Upper lobe of left lung (tissue), 6 donors: ENCODE results near the gene CFL1. TPM values are rescaled to one million over a fixed set of nuclear protein-coding genes. Genes with fewer than 3 reads are reported as not detected.

Source experiments
- ATAC-seq, 2 donors: fragments of 200-7000 bp; cut with Tn5 transposase; one replicate each; pipeline ENCODE4 v1.9.1; 2022; ENCODE audit warnings: mild to moderate bottlenecking in 2 of 2, moderate library complexity in 2 of 2; ENCODE audit not compliant: low FRiP score in 2 of 2
- DNase-seq, 2 donors: peaks; one replicate each; pipeline ENCODE4 v3.0.0-alpha.2; 2019 to 2020
- H3K27ac ChIP-seq, 4 donors: fragments of 200-600 bp; sonication (generic); one replicate each; pipeline ENCODE4 v1.5.1; 2016 to 2019
- H3K27me3 ChIP-seq, 4 donors: fragments of 200-600 bp; sonication (generic); one replicate each; pipeline ENCODE4 v1.5.1; 2017 to 2019
- H3K36me3 ChIP-seq, 4 donors: fragments of 200-600 bp; sonication (generic); one replicate each; pipeline ENCODE4 v1.5.1; 2016 to 2019
- H3K4me1 ChIP-seq, 4 donors: fragments of 200-600 bp; sonication (generic); one replicate each; pipeline ENCODE4 v1.5.1; 2018 to 2019
- H3K4me3 ChIP-seq, 4 donors: fragments of 200-600 bp; sonication (generic); one replicate each; pipeline ENCODE4 v1.5.1; 2017 to 2019; ENCODE audit warnings: mild to moderate bottlenecking in 2 of 4, moderate library complexity in 1 of 4
- H3K9me3 ChIP-seq, 4 donors: fragments of 200-600 bp; sonication (generic); one replicate each; pipeline ENCODE4 v1.5.1; 2018 to 2019
- EP300 ChIP-seq, 4 donors: sonication (generic); formaldehyde crosslinking; IDR thresholded peaks; one replicate each; pipeline ENCODE4 v1.5.1; 2017; ENCODE audit warnings: antibody characterized with exemption in 4 of 4, control low read depth in 2 of 4
- POLR2A ChIP-seq, 4 donors: fragments of 450-650 bp; IDR thresholded peaks; one replicate each; pipeline ENCODE4 v1.5.1; 2016 to 2017; ENCODE audit warnings: antibody characterized with exemption in 4 of 4, mild to moderate bottlenecking in 2 of 4
- POLR2AphosphoS5 ChIP-seq, 2 donors: sonication (generic); formaldehyde crosslinking; IDR thresholded peaks; one replicate each; pipeline ENCODE4 v1.5.1; 2017; ENCODE audit warnings: antibody characterized with exemption in 2 of 2
- WGBS, 2 donors: methylation state at CpG; one replicate each; pipeline ENCODE4 v1.1.5; 2017 to 2018; 5-methylcytosine and 5-hydroxymethylcytosine counted together
- total RNA-seq, 6 donors: library from RNA; depleted of rRNA in 4 of 6; stranded (reverse); fragments of >200 nt in 4 of 6; gene quantifications; one replicate each; pipeline versions ENCODE4 v1.1.0 to v1.2.1, GENCODE V29; 2016 to 2021
- TF ChIP-seq, protein P1 (sequence below), 6 experiments: fragments of 450-650 bp in 4 of 6; fragments of 200-600 bp in 2 of 6; sonication (generic) in 2 of 6; IDR thresholded peaks; one replicate each; pipeline ENCODE4 v1.5.1; 2016 to 2019; ENCODE audit warnings: antibody characterized with exemption in 6 of 6
- donor health status: DM: no; HTN: no; CAD: no; lungs with moderate emphysema.
- donor health status: DM: no; HTN: yes; CAD: no; lungs with severe emphysema.

The CFL1 gene
- total RNA-seq, 6 donors from 2014 or later, result 358 to 813 (median 768) TPM

- no peaks in the 10 kb centered on the region for H3K27me3 ChIP-seq
- ATAC-seq, result no peak
- TF ChIP-seq, protein P1, sequence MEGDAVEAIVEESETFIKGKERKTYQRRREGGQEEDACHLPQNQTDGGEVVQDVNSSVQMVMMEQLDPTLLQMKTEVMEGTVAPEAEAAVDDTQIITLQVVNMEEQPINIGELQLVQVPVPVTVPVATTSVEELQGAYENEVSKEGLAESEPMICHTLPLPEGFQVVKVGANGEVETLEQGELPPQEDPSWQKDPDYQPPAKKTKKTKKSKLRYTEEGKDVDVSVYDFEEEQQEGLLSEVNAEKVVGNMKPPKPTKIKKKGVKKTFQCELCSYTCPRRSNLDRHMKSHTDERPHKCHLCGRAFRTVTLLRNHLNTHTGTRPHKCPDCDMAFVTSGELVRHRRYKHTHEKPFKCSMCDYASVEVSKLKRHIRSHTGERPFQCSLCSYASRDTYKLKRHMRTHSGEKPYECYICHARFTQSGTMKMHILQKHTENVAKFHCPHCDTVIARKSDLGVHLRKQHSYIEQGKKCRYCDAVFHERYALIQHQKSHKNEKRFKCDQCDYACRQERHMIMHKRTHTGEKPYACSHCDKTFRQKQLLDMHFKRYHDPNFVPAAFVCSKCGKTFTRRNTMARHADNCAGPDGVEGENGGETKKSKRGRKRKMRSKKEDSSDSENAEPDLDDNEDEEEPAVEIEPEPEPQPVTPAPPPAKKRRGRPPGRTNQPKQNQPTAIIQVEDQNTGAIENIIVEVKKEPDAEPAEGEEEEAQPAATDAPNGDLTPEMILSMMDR (IDR thresholded peaks at IDR 0.05), result no peak
- no peak for TF ChIP-seq POLR2A (IDR thresholded peaks at IDR 0.05)
- TF ChIP-seq POLR2AphosphoS5 (IDR thresholded peaks at IDR 0.05), result no peak
- TF ChIP-seq EP300 (IDR thresholded peaks at IDR 0.05), result no peak
- peak in 1 of 2 donors; percentile 85 for DNase-seq
- H3K4me1 ChIP-seq, result peaks cover 18 to 34% (median 19%) of the 10 kb centered on the region in 4 donors
- peaks cover 0 to 7% (median 0%) of the 10 kb centered on the region in 4 donors for H3K9me3 ChIP-seq
- 92 to 95% methylated on average over 9 to 33 of the region's 33 CpGs for WGBS, 2 donors
- H3K36me3 ChIP-seq, result peaks cover 19 to 62% (median 52%) of the 10 kb centered on the region in 4 donors
- H3K27ac ChIP-seq, result peak overlapping the region in 1 of 4 donors; percentile 14
- no peak overlapping the region for H3K4me3 ChIP-seq
Measured at GRCh38 chr11:65852508-65853245, 5.3 kb downstream of the CFL1 start.

- ATAC-seq (no peak), DNase-seq (no peak)
- WGBS, 2 donors, result 89 to 93% methylated on average over 8 to 10 of the region's 10 CpGs
Measured at GRCh38 chr11:65851811-65852507, 6.0 kb downstream of the CFL1 start.

GRCh38 chr11:65851083-65851579 lies 6.8 kb downstream of the CFL1 start:
- TF ChIP-seq, protein P1 (IDR thresholded peaks at IDR 0.05), result peak in 2 of 6 experiments; percentile 8 to 54
- TF ChIP-seq POLR2A (IDR thresholded peaks at IDR 0.05), result no peak
- DNase-seq, result peak in 1 of 2 donors; percentile 78
- peaks cover 12 to 27% (median 14%) of the 10 kb centered on the region in 4 donors for H3K4me1 ChIP-seq
- H3K36me3 ChIP-seq, result peaks cover 19 to 56% (median 52%) of the 10 kb centered on the region in 4 donors
- peak; percentile 27 to 30 for ATAC-seq
- WGBS, 2 donors, result 89 to 90% methylated on average over 9 to 14 of the region's 14 CpGs
- no peak overlapping the region for H3K27ac ChIP-seq
- no peak overlapping the region for H3K4me3 ChIP-seq
- peaks cover 0 to 7% (median 0%) of the 10 kb centered on the region in 4 donors for H3K9me3 ChIP-seq
- H3K27me3 ChIP-seq, result no peaks in the 10 kb centered on the region

More at GRCh38 chr11:65851811-65852507, 6.0 kb downstream of the CFL1 start:
- H3K27ac ChIP-seq, result no peak overlapping the region
- H3K4me3 ChIP-seq, result no peak overlapping the region
- no peaks in the 10 kb centered on the region for H3K27me3 ChIP-seq
- H3K9me3 ChIP-seq, result peaks cover 0 to 7% (median 0%) of the 10 kb centered on the region in 4 donors
- TF ChIP-seq POLR2A (IDR thresholded peaks at IDR 0.05), result no peak
- TF ChIP-seq, protein P1 (IDR thresholded peaks at IDR 0.05), result no peak
- TF ChIP-seq POLR2AphosphoS5 (IDR thresholded peaks at IDR 0.05), result no peak
- TF ChIP-seq EP300 (IDR thresholded peaks at IDR 0.05), result no peak
- peaks cover 18 to 34% (median 19%) of the 10 kb centered on the region in 4 donors for H3K4me1 ChIP-seq
- H3K36me3 ChIP-seq, result peaks cover 19 to 62% (median 52%) of the 10 kb centered on the region in 4 donors

DNA sequence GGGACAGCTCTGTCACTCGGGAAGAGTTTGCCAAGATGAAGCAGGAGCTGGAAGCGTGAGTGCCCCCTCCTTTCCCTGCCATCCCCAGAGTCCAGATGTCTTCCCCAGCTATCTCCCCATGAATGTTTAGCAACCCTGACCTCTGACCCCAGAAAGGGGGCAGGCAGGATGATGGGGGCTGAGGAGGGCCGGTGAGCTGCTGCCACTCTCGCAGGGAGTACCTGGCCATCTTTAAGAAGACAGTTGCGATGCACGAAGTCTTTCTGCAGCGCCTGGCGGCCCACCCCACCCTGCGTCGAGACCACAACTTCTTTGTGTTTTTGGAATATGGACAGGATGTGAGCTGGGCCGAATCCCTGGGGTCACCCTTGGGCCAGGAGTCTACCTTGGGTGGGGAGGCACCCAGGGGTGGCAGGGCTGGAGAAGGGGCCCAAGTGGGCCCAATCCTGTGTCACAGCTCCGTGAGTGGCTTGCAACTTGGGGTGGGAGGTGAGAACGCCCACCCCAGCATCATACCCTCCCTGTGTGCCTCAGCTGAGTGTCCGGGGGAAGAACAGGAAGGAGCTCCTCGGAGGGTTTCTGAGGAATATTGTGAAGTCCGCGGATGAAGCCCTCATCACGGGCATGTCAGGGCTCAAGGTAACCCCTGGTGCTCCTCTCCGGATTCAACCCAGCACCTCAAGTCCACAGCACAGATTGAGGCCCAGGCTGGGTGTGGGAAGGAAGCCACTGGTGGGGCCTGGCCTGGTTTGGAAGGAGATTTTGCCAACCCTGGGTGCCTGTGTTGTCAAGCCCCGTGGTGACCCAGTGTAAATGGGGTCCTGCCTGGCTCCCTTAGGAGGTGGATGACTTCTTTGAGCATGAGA lies 7.5 kb downstream of the CFL1 start:
- TF ChIP-seq POLR2A (IDR thresholded peaks at IDR 0.05), result no peak
- WGBS, 2 donors, result 71 to 80% methylated on average over 19 of the region's 20 CpGs
- ATAC-seq (peak; percentile 7 to 11), DNase-seq (no peak)
- H3K4me1 ChIP-seq, result peaks cover 5 to 20% (median 7%) of the 10 kb centered on the region in 4 donors
- peaks cover 0 to 7% (median 0%) of the 10 kb centered on the region in 4 donors for H3K9me3 ChIP-seq
- peaks cover 16 to 49% (median 45%) of the 10 kb centered on the region in 4 donors for H3K36me3 ChIP-seq
- no peak overlapping the region for H3K4me3 ChIP-seq
- no peak overlapping the region for H3K27ac ChIP-seq
- H3K27me3 ChIP-seq, result no peaks in the 10 kb centered on the region
